BE2C (cell line): ENCODE data around the gene SPATA6.
"Not testable (repeated sequence)": the region's sequence is repeated elsewhere in the genome, so short reads cannot be mapped to it uniquely, and the experiment has no call there.

Source experiments
- DNase-seq: peaks from one replicate; pipeline ENCODE4 v3.0.0-alpha.2; 2020
- H3K27me3 ChIP-seq: fragments of 250-450 bp; sonication (Bioruptor Pico); 2 replicates; pipeline ENCODE4 v1.5.1; 2020; ENCODE audit warnings: mild to moderate bottlenecking
- H3K36me3 ChIP-seq: fragments of 250-450 bp; sonication (Bioruptor Pico); 2 replicates; pipeline ENCODE4 v1.5.1; 2020; ENCODE audit warnings: mild to moderate bottlenecking
- H3K4me1 ChIP-seq: fragments of 250-450 bp; sonication (Bioruptor Pico); 2 replicates; pipeline ENCODE4 v1.5.1; 2020
- H3K4me3 ChIP-seq: 2 replicates; pipeline ENCODE4 v1.5.1; 2011; ENCODE audit warnings: low read depth, low read length
- H3K9me3 ChIP-seq: fragments of 250-450 bp; sonication (Bioruptor Pico); 2 replicates; pipeline ENCODE4 v1.5.1; 2020
- CTCF ChIP-seq: IDR thresholded peaks from 2 replicates; pipeline ENCODE4 v1.5.1; 2012; ENCODE audit warnings: mild to moderate bottlenecking, low read depth, low read length

The SPATA6 gene

GRCh38 chr1:48341221-48341620 lies 130.8 kb downstream of the SPATA6 start:
- no peak for TF ChIP-seq CTCF
- H3K4me3 ChIP-seq: no peak overlapping the region
- no peaks in the 10 kb centered on the region for H3K4me1 ChIP-seq
- no peaks in the 10 kb centered on the region for H3K27me3 ChIP-seq
- H3K36me3 ChIP-seq: no peaks in the 10 kb centered on the region
- no peak for DNase-seq
- H3K9me3 ChIP-seq: no peaks in the 10 kb centered on the region

GRCh38 chr1:48338257-48338656 lies 133.7 kb downstream of the SPATA6 start:
- H3K36me3 ChIP-seq: no peaks in the 10 kb centered on the region
- no peaks in the 10 kb centered on the region for H3K4me1 ChIP-seq
- no peak for TF ChIP-seq CTCF
- H3K27me3 ChIP-seq: no peaks in the 10 kb centered on the region
- H3K9me3 ChIP-seq: no peaks in the 10 kb centered on the region
- H3K4me3 ChIP-seq: no peak overlapping the region
- DNase-seq: no peak

- Histone ChIP-seq H3K4me3 (no peak overlapping the region), H3K9me3 (no peaks in the 10 kb centered on the region), H3K4me1 (no peaks in the 10 kb centered on the region), H3K36me3 (no peaks in the 10 kb centered on the region), H3K27me3 (no peaks in the 10 kb centered on the region)
- no peak for TF ChIP-seq CTCF
- DNase-seq: no peak
Observed at GRCh38 chr1:48333316-48333715, 138.7 kb downstream of the SPATA6 start.

GRCh38 chr1:48332115-48332514 lies 139.9 kb downstream of the SPATA6 start:
- H3K4me1 ChIP-seq: no peaks in the 10 kb centered on the region
- H3K36me3 ChIP-seq: no peaks in the 10 kb centered on the region
- DNase-seq: no peak
- no peak for TF ChIP-seq CTCF
- H3K9me3 ChIP-seq: no peaks in the 10 kb centered on the region
- H3K27me3 ChIP-seq: no peaks in the 10 kb centered on the region
- no peak overlapping the region for H3K4me3 ChIP-seq

- no peaks in the 10 kb centered on the region for H3K27me3 ChIP-seq
- no peak for TF ChIP-seq CTCF
- no peaks in the 10 kb centered on the region for H3K9me3 ChIP-seq
- H3K4me1 ChIP-seq: no peaks in the 10 kb centered on the region
- no peaks in the 10 kb centered on the region for H3K36me3 ChIP-seq
- H3K4me3 ChIP-seq: no peak overlapping the region
- DNase-seq: no peak
Observed at GRCh38 chr1:48329905-48330304, 142.1 kb downstream of the SPATA6 start.

- H3K36me3 ChIP-seq: no peaks in the 10 kb centered on the region
Observed at GRCh38 chr1:48329486-48329885, 142.5 kb downstream of the SPATA6 start.

GRCh38 chr1:48311829-48312228 lies 160.2 kb downstream of the SPATA6 start:
- not testable (repeated sequence) for H3K27me3 ChIP-seq, H3K4me1 ChIP-seq, H3K9me3 ChIP-seq, H3K36me3 ChIP-seq, DNase-seq, H3K4me3 ChIP-seq

More at GRCh38 chr1:48329486-48329885, 142.5 kb downstream of the SPATA6 start:
- Histone ChIP-seq H3K27me3 (no peaks in the 10 kb centered on the region), H3K9me3 (no peaks in the 10 kb centered on the region), H3K4me1 (no peaks in the 10 kb centered on the region), H3K4me3 (no peak overlapping the region)
- TF ChIP-seq CTCF: no peak
- no peak for DNase-seq
